HCT116 (cell line): Measurements from ENCODE around the gene MAN2B2. TPM values are rescaled to one million over a fixed set of nuclear protein-coding genes. Genes with fewer than 3 reads are reported as not detected.

Experiments
- ATAC-seq: fragments of 200-7000 bp; cut with Tn5 transposase; 2 replicates; pipeline ENCODE4 v1.9.1; 2020; ENCODE audit warnings: mild to moderate bottlenecking, moderate library complexity
- BruUV-seq: library from RNA; stranded (reverse); fragments of 400-500 nt; replicated peaks from 2 replicates; lab custom pipeline; 2021; lab: Mats Ljungman, UMichigan
- CTCF ChIA-PET: fragments of 300-600 bp; sonication (Branson Sonifier 250); formaldehyde crosslinking; loops from one replicate; lab custom pipeline; 2021; ENCODE audit warnings: antibody characterized with exemption; lab: Charles Lee
- POLR2A ChIA-PET: fragments of 300-600, 350-600 bp; sonication (Branson Sonifier 250); formaldehyde crosslinking; loops from one replicate; lab custom pipeline; 2021; ENCODE audit warnings: antibody characterized with exemption; lab: Charles Lee
- RAD21 ChIA-PET, 2 experiments: fragments of 300-600 bp; sonication (Branson Sonifier 250); formaldehyde crosslinking; loops; one replicate each; lab custom pipeline; 2023; ENCODE audit warnings: low total read pairs in 2 of 2; ENCODE audit not compliant: uncharacterized antibody in 2 of 2, unreplicated experiment in 2 of 2, low non-redundant PET in 1 of 2; lab: Charles Lee
- DNase-seq: peaks from one replicate; pipeline ENCODE4 v3.0.0-alpha.2; 2010; ENCODE audit warnings: low read depth, low spot score
- H2AFZ ChIP-seq: fragments of 200-600 bp; shearing (Covaris generic), sonication (generic); 2 replicates; pipeline ENCODE4 v1.6.1; 2017; ENCODE audit warnings: low read depth, mixed run types, mixed read lengths, antibody characterized with exemption, low read length; ENCODE audit not compliant: poor library complexity, severe bottlenecking
- H3K27ac ChIP-seq: 2 replicates; pipeline ENCODE4 v1.5.1; 2012; ENCODE audit warnings: low read depth, low read length
- H3K27me3 ChIP-seq: fragments of 200-600 bp; sonication (generic); 2 replicates; pipeline ENCODE4 v1.6.1; 2016; ENCODE audit warnings: mixed run types, low read length, mixed read lengths; ENCODE audit not compliant: insufficient read depth
- H3K36me3 ChIP-seq, 2 experiments: fragments of 200-500 bp in 1 of 2; fragments of 200-600 bp in 1 of 2; sonication (Bioruptor generic) in 1 of 2; sonication (generic) in 1 of 2; 2 replicates each; pipeline versions ENCODE4 v1.5.1 to v1.6.1; 2014 to 2016; ENCODE audit warnings: low read length in 2 of 2, inconsistent platforms in 1 of 2, mixed read lengths in 1 of 2, mixed run types in 1 of 2; ENCODE audit not compliant: insufficient read depth in 2 of 2, control insufficient read depth in 1 of 2
- H3K4me1 ChIP-seq, 2 experiments: fragments of 200-600 bp in 1 of 2; sonication (generic) in 1 of 2; 2 replicates each; pipeline versions ENCODE4 v1.5.1 to v1.6.1; 2012 to 2017; ENCODE audit warnings: low read length in 2 of 2, inconsistent platforms in 1 of 2, mild to moderate bottlenecking in 1 of 2, mixed read lengths in 1 of 2, mixed run types in 1 of 2, moderate library complexity in 1 of 2; ENCODE audit not compliant: insufficient read depth in 2 of 2, control insufficient read depth in 1 of 2
- H3K4me2 ChIP-seq: fragments of 200-600 bp; sonication (generic); 2 replicates; pipeline ENCODE4 v1.6.1; 2017; ENCODE audit warnings: mixed run types, low read length, mixed read lengths
- H3K4me3 ChIP-seq, 2 experiments: fragments of 200-600 bp in 1 of 2; sonication (generic) in 1 of 2; replicated peaks in 1 of 2; 2 replicates each; pipeline ENCODE4 v1.5.1; 2011 to 2016; ENCODE audit warnings: low read length in 2 of 2, control low read depth in 1 of 2, low read depth in 1 of 2, mild to moderate bottlenecking in 1 of 2, mixed read lengths in 1 of 2, mixed run types in 1 of 2
- H3K79me2 ChIP-seq: fragments of 200-600 bp; sonication (generic); 2 replicates; pipeline ENCODE4 v1.6.1; 2017; ENCODE audit warnings: mild to moderate bottlenecking, mixed run types, low read length, moderate library complexity, mixed read lengths; ENCODE audit not compliant: insufficient read depth
- H3K9ac ChIP-seq: fragments of 200-600 bp; sonication (generic); 2 replicates; pipeline ENCODE4 v1.6.1; 2016; ENCODE audit warnings: low read length, mixed read lengths
- H3K9me2 ChIP-seq: fragments of 200-600 bp; sonication (generic), shearing (Covaris generic); 2 replicates; pipeline ENCODE4 v1.6.1; 2017; ENCODE audit warnings: mixed run types, mild to moderate bottlenecking, moderate library complexity; ENCODE audit not compliant: insufficient read depth
- H3K9me3 ChIP-seq, 2 experiments: fragments of 200-500 bp in 1 of 2; fragments of 200-600 bp in 1 of 2; sonication (Bioruptor generic) in 1 of 2; sonication (generic) in 1 of 2; 2 replicates each; pipeline ENCODE4 v1.6.1; 2014 to 2017; ENCODE audit warnings: low read length in 2 of 2, mixed read lengths in 2 of 2, inconsistent platforms in 1 of 2, low read depth in 1 of 2, mild to moderate bottlenecking in 1 of 2, mixed run types in 1 of 2, moderate library complexity in 1 of 2; ENCODE audit not compliant: control insufficient read depth in 1 of 2, insufficient read depth in 1 of 2
- H4K20me1 ChIP-seq: fragments of 200-600 bp; sonication (generic), shearing (Covaris generic); 2 replicates; pipeline ENCODE4 v1.6.1; 2017; ENCODE audit warnings: mixed run types, mild to moderate bottlenecking, moderate library complexity; ENCODE audit not compliant: insufficient read depth
- EGR1 ChIP-seq: IDR thresholded peaks from 2 replicates; pipeline ENCODE4 v1.6.1; 2012; ENCODE audit warnings: low read depth
- ELF1 ChIP-seq: IDR thresholded peaks from 2 replicates; pipeline ENCODE4 v1.6.1; 2012; ENCODE audit warnings: low read depth, borderline replicate concordance
- EZH2 ChIP-seq: fragments of 200-600 bp; sonication (generic); IDR thresholded peaks from 2 replicates; pipeline ENCODE4 v1.6.1; 2017; ENCODE audit warnings: antibody characterized with exemption, mixed run types
- EZH2phosphoT487 ChIP-seq: fragments of 200-600 bp; IDR thresholded peaks from 2 replicates; pipeline ENCODE4 v1.6.1; 2018; ENCODE audit warnings: antibody characterized with exemption, borderline replicate concordance
- FOSL1 ChIP-seq: IDR thresholded peaks from 2 replicates; pipeline ENCODE4 v1.6.1; 2012; ENCODE audit warnings: low read depth
- JUND ChIP-seq: IDR thresholded peaks from 2 replicates; pipeline ENCODE4 v1.6.1; 2012
- POLR2A ChIP-seq: IDR thresholded peaks from 2 replicates; pipeline ENCODE4 v1.7.0; 2011; ENCODE audit warnings: borderline replicate concordance; ENCODE audit not compliant: insufficient read depth, insufficient read length; ENCODE audit errors: extremely low read depth
- POLR2AphosphoS5 ChIP-seq: IDR thresholded peaks from 2 replicates; pipeline ENCODE4 v1.6.1; 2011; ENCODE audit warnings: mild to moderate bottlenecking, low read depth, low read length, moderate library complexity
- RAD21 ChIP-seq: IDR thresholded peaks from 2 replicates; pipeline ENCODE4 v1.6.1; 2012; ENCODE audit warnings: low read depth, mild to moderate bottlenecking
- SRF ChIP-seq: IDR thresholded peaks from 2 replicates; pipeline ENCODE4 v1.6.1; 2012; ENCODE audit warnings: low read depth
- TCF7L2 ChIP-seq: IDR thresholded peaks from 2 replicates; pipeline ENCODE4 v1.7.0; 2011; ENCODE audit warnings: borderline replicate concordance, inconsistent platforms; ENCODE audit not compliant: insufficient read depth, insufficient read length; ENCODE audit errors: extremely low read depth
- YY1 ChIP-seq: IDR thresholded peaks from 2 replicates; pipeline ENCODE4 v1.6.1; 2011; ENCODE audit warnings: low read length, low read depth, moderate library complexity, mild to moderate bottlenecking; ENCODE audit not compliant: insufficient replicate concordance; ENCODE audit errors: extremely low read depth
- intact Hi-C: fragments of 100-400 bp; cut with micrococcal nuclease; formaldehyde crosslinking; loops from 2 replicates; pipeline ENCODE4 v1.10.0; 2022
- total RNA-seq: library from RNA; stranded (reverse); gene quantifications from one replicate; pipeline ENCODE4 v1.2.1, GENCODE V29; 2021; ENCODE audit not compliant: unreplicated experiment
- TF ChIP-seq, protein P1 (sequence below): IDR thresholded peaks from 2 replicates; pipeline ENCODE4 v1.6.1; 2012

MAN2B2 gene
- total RNA-seq, 1 experiment from 2014 or later = 18.0 TPM

DNA sequence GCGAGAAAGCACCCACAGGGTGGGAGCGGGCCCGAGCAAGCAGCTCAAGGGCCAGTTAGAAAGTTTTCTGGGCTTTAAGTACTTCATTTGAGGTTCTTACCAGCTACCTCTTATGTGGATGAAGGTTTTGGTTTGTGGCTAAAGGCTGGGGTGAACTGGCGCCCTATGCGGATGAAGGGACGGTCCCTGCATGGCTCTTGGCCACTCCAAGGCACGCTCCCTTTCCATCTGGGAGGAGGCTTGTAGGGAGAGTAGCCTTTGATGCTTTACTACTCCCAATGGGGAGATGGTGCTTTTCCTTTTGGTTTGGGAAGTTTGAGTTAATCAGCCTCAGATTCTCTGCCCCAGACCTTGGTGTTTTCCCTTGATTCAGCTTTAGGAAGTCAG is 83.2 kb downstream of the MAN2B2 start:
- no TSS peak for BruUV-seq
- H3K9me3 ChIP-seq = no peaks in the 10 kb centered on the region
- H3K4me3 ChIP-seq = no peak overlapping the region
- no peak overlapping the region for H3K4me2 ChIP-seq
- RAD21 ChIA-PET = no interaction called here
- H3K9me2 ChIP-seq = no peaks in the 10 kb centered on the region
- no peaks in the 10 kb centered on the region for H3K79me2 ChIP-seq
- POLR2A ChIA-PET = interaction anchor here (1.9 kb wide), 1 partner anchor 15 kb away, joined by 7 read pairs; a partner anchor contains a TSS
- CTCF ChIA-PET = no interaction called here
- no peak overlapping the region for H3K27ac ChIP-seq
- DNase-seq = no peak
- no peaks in the 10 kb centered on the region for H4K20me1 ChIP-seq
- ATAC-seq = no peak
- no peak overlapping the region for H3K9ac ChIP-seq
- intact Hi-C loops = no loop called here
- H2AFZ ChIP-seq = no peak overlapping the region
- peaks cover 2 to 10% of the 10 kb centered on the region in 2 experiments; a peak in 3 of 4 replicates for H3K4me1 ChIP-seq
- no peaks in the 10 kb centered on the region for H3K36me3 ChIP-seq
- TF ChIP-seq POLR2A = no peak
- TF ChIP-seq JUND = no peak
- no peak for TF ChIP-seq ELF1
- TF ChIP-seq, protein P1, sequence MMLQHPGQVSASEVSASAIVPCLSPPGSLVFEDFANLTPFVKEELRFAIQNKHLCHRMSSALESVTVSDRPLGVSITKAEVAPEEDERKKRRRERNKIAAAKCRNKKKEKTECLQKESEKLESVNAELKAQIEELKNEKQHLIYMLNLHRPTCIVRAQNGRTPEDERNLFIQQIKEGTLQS = no peak
- no peak for TF ChIP-seq YY1
- TF ChIP-seq RAD21 = no peak
- no peaks in the 10 kb centered on the region for H3K27me3 ChIP-seq

DNA sequence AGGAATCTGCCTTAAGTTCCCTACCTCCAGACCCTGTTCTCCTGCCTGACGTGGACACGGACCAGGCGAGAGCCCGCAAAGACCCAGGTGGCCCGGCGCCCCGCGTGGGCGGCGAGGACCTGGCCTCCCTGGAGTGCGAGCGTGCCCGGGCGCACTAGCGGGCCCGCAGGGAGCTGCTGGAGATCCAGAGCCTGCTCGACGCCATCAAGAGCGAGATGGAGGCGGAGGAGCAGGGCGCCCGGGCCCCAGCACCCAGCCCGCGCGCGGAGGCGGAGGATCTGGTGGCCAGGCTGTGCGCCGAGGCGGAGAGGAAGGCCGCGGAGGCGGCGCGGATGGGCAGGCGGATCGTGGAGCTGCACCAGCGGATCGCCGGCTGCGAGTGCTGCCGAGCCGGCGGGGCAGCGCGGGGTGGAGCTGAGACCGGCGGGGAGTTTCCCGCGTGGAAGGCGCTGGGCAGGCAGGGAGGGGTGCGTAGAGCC is 83.6 kb downstream of the MAN2B2 start:
- no peak for TF ChIP-seq EGR1
- no peak for TF ChIP-seq FOSL1
- TF ChIP-seq ELF1 = no peak
- TF ChIP-seq POLR2AphosphoS5 = no peak
- no peak for TF ChIP-seq YY1
- TF ChIP-seq TCF7L2 = no peak
- no peak for TF ChIP-seq JUND
- TF ChIP-seq SRF = no peak
- TF ChIP-seq EZH2 = no peak
- TF ChIP-seq EZH2phosphoT487 = no peak
- TF ChIP-seq, all 23 proteins: peak for 0
- no peak for ATAC-seq
- no peak overlapping the region for H3K4me2 ChIP-seq
- RAD21 ChIA-PET = no interaction called here
- CTCF ChIA-PET = interaction anchor here (0.7 kb wide), 1 partner anchor 111 kb away, joined by 3 read pairs; no protein-coding TSS in a partner anchor
- no peaks in the 10 kb centered on the region for H3K9me3 ChIP-seq
- no peaks in the 10 kb centered on the region for H3K27me3 ChIP-seq
- BruUV-seq = no TSS peak
- DNase-seq = no peak
- POLR2A ChIA-PET = interaction anchor here (1.9 kb wide), 1 partner anchor 15 kb away, joined by 7 read pairs; a partner anchor contains a TSS
- no peaks in the 10 kb centered on the region for H3K9me2 ChIP-seq
- no peak overlapping the region for H3K9ac ChIP-seq
- H3K27ac ChIP-seq = no peak overlapping the region
- no peaks in the 10 kb centered on the region for H4K20me1 ChIP-seq
- intact Hi-C loops = no loop called here
- no peaks in the 10 kb centered on the region for H3K36me3 ChIP-seq
- H2AFZ ChIP-seq = no peak overlapping the region
- H3K4me1 ChIP-seq = peaks cover 2 to 10% of the 10 kb centered on the region in 2 experiments; a peak in 3 of 4 replicates
- no peak overlapping the region for H3K4me3 ChIP-seq
- H3K79me2 ChIP-seq = no peaks in the 10 kb centered on the region
